HG03432 (cell line): ENCODE measurements around the gene C2CD5.

Experiments
- ATAC-seq: cut with Tn5 transposase; IDR thresholded peaks from one replicate; pipeline ENCODE4 v1.9.1; 2021; ENCODE audit warnings: mild to moderate bottlenecking, moderate library complexity; ENCODE audit not compliant: unreplicated experiment

C2CD5 gene

GRCh38 chr12:22415342-22416309 is 128.7 kb downstream of the C2CD5 start:
- no peak for ATAC-seq

GRCh38 chr12:22414742-22415141 is 129.6 kb downstream of the C2CD5 start:
- ATAC-seq: no peak

GRCh38 chr12:22413592-22413991 is 130.8 kb downstream of the C2CD5 start:
- no peak for ATAC-seq

- no peak for ATAC-seq
Observed at GRCh38 chr12:22412581-22412980, 131.8 kb downstream of the C2CD5 start.

- no peak for ATAC-seq
Observed at GRCh38 chr12:22410486-22410885, 133.9 kb downstream of the C2CD5 start.

GRCh38 chr12:22409377-22410164 is 134.8 kb downstream of the C2CD5 start:
- ATAC-seq: peak; percentile 98

- ATAC-seq: no peak
Observed at GRCh38 chr12:22408610-22409376, 135.5 kb downstream of the C2CD5 start.

- no peak for ATAC-seq
Observed at GRCh38 chr12:22407397-22407796, 136.9 kb downstream of the C2CD5 start.

GRCh38 chr12:22406627-22407026 is 137.7 kb downstream of the C2CD5 start:
- peak; percentile 37 for ATAC-seq

GRCh38 chr12:22399464-22400180 is 144.7 kb downstream of the C2CD5 start:
- no peak for ATAC-seq
